ENCODE measurements around the gene GALK2. TPM values are rescaled to one million over a fixed set of nuclear protein-coding genes. Genes with fewer than 3 reads are reported as not detected.
A peak's percentile ranks its signal among the peaks of the same experiment; 100 is the strongest.

Gene GALK2
- total RNA-seq, 4 donors from 2014 or later, result 34.5 to 56.6 (median 47.4) TPM

DNA sequence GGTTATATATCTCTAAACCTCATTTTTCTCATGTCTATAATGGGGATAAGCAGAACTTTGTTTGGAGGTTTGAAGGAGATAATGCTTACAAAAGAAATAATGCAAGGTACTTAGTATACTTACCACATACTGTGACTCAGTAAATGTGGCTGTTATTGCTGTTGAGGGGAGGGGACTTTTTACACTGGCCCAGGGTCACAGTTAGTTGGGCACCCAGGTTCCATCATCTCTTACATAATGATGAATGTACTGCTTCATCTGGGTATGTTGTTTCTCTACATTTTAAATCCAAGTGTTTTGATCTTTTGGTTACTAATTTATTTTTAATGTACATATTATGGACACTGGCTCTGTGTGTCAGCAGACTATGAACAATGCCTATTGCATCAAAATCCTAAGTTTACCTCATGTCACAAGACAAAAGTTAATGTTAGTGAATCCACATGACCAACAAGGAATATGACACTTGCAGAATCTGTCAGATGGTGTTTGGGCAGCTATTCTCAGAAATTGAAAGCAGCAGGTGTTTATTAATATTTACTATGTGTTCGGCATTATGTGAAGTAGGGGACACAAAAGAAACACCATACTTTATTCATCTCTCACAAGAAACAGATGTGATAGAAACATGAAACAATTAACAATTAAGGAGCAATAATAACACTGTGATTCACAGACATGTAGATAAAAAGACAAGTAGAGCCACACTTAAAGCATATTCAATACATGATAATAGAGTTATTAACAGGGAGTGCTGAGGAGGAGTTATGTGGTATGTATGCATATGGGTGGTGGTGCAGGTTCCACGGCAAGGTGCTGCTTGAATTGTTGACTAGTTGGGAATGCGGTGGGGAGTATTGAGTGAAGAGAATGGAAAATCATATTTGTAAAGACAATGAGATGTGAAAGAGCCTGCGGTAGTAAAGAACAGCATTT, 109.7 kb downstream of the GALK2 start:
- no peak for DNase-seq (ENCODE audit: low spot score in 2 of 2)
- WGBS, 2 donors, result 91 to 94% methylated on average over 4 of the region's 4 CpGs
- no peak overlapping the region for H3K27ac ChIP-seq
- peaks cover 0 to 34% (median 0%) of the 10 kb centered on the region in 3 donors for H3K36me3 ChIP-seq
- no peak overlapping the region for H3K4me3 ChIP-seq
- H3K9me3 ChIP-seq, result no peaks in the 10 kb centered on the region
- H3K27me3 ChIP-seq, result no peaks in the 10 kb centered on the region
- TF ChIP-seq, protein P1, sequence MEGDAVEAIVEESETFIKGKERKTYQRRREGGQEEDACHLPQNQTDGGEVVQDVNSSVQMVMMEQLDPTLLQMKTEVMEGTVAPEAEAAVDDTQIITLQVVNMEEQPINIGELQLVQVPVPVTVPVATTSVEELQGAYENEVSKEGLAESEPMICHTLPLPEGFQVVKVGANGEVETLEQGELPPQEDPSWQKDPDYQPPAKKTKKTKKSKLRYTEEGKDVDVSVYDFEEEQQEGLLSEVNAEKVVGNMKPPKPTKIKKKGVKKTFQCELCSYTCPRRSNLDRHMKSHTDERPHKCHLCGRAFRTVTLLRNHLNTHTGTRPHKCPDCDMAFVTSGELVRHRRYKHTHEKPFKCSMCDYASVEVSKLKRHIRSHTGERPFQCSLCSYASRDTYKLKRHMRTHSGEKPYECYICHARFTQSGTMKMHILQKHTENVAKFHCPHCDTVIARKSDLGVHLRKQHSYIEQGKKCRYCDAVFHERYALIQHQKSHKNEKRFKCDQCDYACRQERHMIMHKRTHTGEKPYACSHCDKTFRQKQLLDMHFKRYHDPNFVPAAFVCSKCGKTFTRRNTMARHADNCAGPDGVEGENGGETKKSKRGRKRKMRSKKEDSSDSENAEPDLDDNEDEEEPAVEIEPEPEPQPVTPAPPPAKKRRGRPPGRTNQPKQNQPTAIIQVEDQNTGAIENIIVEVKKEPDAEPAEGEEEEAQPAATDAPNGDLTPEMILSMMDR (IDR thresholded peaks at IDR 0.05), result no peak
- no peak for TF ChIP-seq POLR2A (IDR thresholded peaks at IDR 0.05)
- no peaks in the 10 kb centered on the region for H3K4me1 ChIP-seq

DNA sequence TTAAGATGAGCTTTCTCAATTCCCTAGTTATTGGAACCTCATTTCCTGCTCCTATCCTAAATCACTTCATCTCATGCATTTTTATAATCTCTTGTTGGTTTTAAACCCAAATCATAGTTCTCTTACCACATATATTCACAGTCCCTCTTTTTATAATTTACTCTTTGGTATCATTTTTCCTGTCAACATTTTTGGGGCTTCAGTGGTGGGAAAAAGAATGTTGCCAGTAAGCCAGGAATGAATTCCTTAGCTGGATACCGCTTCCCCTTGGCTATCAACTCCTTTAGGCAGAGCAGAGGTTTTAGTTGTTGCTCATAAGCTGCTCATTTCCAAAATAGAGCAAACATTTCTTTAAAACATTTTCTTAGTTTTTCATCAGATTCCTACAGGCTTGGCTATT, 112.3 kb downstream of the GALK2 start:
- H3K27ac ChIP-seq, result peak overlapping the region in 2 of 4 donors; percentile 37 to 48
- no peaks in the 10 kb centered on the region for H3K9me3 ChIP-seq
- peaks cover 0 to 32% (median 0%) of the 10 kb centered on the region in 3 donors for H3K36me3 ChIP-seq
- no peak overlapping the region for H3K4me3 ChIP-seq
- 74 to 82% methylated on average over 1 of the region's 1 CpG for WGBS, 2 donors
- no peak for DNase-seq (ENCODE audit: low spot score in 2 of 2)
- H3K4me1 ChIP-seq, result peaks cover 0 to 13% (median 3%) of the 10 kb centered on the region in 4 donors
- TF ChIP-seq EP300 (IDR thresholded peaks at IDR 0.05) (no peak), POLR2A (IDR thresholded peaks at IDR 0.05) (no peak)
- TF ChIP-seq, protein P1 (IDR thresholded peaks at IDR 0.05), result no peak
- no peaks in the 10 kb centered on the region for H3K27me3 ChIP-seq

DNA sequence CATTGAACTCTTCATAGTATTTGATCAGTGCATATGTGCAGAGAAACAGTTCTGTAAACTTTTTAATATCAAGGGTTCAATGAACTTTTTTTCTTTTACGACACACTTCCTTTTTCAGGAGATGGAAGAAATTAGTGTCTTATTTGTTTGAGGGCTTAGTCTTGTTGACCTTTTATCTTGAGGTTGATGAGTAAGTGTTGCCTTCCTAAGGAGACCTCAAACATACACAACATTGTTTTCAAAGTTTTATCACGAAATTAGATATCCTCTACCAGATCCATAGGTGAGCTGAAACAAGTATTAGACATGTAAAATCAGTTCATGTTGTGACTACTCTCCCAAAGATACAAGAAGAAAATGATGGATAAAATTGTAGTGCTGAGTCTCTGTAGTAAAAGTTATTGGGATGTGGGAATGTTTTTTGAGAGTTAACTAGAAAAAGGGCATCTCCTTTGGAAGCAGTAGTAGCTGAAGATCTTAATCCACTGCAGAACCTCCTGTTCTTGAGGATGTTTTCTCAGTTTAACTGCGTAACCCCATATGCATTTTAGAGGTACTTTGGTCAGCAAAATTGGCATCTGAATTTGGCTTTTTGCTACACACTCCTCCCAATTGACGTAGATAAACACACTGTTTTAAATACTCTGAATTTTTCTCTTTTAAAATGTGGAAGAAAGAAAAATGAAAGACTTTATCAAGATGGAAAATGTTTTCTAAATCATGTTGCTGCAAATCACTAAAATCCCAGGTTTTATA, 116.8 kb downstream of the GALK2 start:
- H3K9me3 ChIP-seq, result no peaks in the 10 kb centered on the region
- 48 to 55% methylated on average over 4 of the region's 4 CpGs for WGBS, 2 donors
- peak; percentile 45 to 47 for TF ChIP-seq EP300 (IDR thresholded peaks at IDR 0.05)
- TF ChIP-seq, protein P1 (IDR thresholded peaks at IDR 0.05), result no peak
- H3K27ac ChIP-seq, result peak overlapping the region in 2 of 4 donors; percentile 63 to 67
- H3K36me3 ChIP-seq, result peaks cover 0 to 32% (median 0%) of the 10 kb centered on the region in 3 donors
- no peak overlapping the region for H3K4me3 ChIP-seq
- peaks cover 0 to 31% (median 10%) of the 10 kb centered on the region in 4 donors for H3K4me1 ChIP-seq
- no peaks in the 10 kb centered on the region for H3K27me3 ChIP-seq
- no peak for DNase-seq (ENCODE audit: low spot score in 2 of 2)

DNA sequence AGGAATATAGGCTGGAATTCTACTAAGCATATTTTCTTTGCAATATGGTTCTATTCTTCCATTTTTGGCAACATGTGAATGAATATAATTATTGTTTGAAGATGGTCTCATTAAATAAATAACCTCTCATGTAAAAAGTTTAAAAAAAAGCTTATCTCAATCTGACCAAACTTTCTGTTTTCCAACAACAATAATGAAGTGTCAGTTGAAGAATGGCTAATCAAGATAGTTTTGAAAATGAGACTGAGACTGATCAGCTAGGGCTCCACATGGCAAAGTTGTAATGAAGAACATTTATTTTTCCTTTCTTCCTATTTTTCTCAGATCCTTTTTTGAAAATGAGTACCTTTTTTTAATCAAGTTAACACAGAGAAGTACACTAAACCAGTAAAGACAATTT, 117.4 kb downstream of the GALK2 start:
- Histone ChIP-seq H3K4me3 (no peak overlapping the region), H3K27me3 (no peaks in the 10 kb centered on the region), H3K27ac (peak overlapping the region in 2 of 4 donors; percentile 63 to 67), H3K4me1 (peaks cover 0 to 31% (median 10%) of the 10 kb centered on the region in 4 donors), H3K9me3 (no peaks in the 10 kb centered on the region), H3K36me3 (peaks cover 0 to 29% (median 0%) of the 10 kb centered on the region in 3 donors)
- TF ChIP-seq, protein P1 (IDR thresholded peaks at IDR 0.05), result no peak
- TF ChIP-seq EP300 (IDR thresholded peaks at IDR 0.05) (no peak), POLR2A (IDR thresholded peaks at IDR 0.05) (no peak)
- no peak for DNase-seq (ENCODE audit: low spot score in 2 of 2)

Measured in tibial nerve (tissue), 4 donors.